NCI-H1694 (cell line): Measurements from ENCODE around the gene JMJD1C.
"Not testable (repeated sequence)": the region's sequence is repeated elsewhere in the genome, so short reads cannot be mapped to it uniquely, and the experiment has no call there.

ENCODE experiments used
- DNase-seq: peaks from one replicate; lab custom pipeline; 2025; lab: John Stamatoyannopoulos, UW

JMJD1C gene

DNA sequence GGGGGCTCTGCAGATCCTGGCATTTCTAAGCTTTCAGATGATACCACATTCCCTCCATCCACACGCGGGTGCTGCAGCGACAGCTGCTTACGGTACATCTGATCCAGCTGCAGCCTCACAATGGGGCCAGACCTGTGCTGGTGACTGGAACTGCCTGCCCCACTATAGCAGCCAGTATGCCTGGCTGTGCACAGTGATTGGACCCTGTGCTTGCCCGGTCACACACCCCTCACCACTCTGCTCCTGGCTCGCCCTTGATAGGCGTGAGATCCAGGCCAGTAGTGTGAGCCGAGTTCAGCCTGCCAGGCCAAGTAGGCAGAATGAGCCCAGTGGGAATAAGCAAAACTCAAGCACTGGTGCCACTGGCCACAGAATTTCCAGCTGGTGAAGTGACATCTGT, 167.8 kb downstream of the JMJD1C start:
- DNase-seq, result no peak

DNA sequence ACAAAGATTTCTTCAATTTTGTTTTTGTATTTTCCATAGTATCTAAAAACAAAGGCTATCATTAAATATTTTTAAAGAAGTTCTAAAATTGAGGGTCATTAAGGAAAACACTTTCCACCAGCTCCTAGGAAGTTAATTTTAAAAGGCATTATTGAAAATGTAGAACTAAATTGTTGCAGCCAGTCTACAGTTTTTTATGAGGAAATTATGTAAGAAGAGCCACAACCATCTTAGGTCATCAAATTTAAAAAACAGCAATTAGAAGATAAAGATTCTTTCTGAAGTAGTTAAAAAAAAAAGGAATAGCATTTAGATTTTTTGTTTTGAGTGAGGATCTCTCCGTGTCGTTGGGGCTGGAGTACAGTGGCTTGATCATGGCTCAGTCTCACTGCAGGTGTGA, 171.0 kb downstream of the JMJD1C start:
- no peak for DNase-seq

DNA sequence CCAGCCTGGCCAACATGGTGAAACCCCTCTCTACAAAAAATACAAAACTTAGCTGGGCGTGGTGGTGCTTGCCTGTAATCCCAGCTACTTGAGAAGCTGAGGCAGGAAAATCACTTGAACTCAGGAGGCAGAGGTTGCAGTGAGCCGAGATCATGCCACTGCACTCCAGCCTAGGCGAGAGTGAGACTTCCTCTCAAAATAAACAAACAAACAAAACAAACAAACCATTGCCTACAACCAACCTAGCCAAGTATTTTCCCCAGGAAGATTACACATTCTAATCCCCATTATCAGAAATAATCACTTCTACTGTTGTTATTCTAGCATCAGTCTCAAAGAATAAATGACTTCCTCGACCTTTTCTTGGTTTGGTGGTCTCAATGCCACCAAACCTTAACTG, 172.9 kb downstream of the JMJD1C start:
- DNase-seq, result not testable (repeated sequence)

DNA sequence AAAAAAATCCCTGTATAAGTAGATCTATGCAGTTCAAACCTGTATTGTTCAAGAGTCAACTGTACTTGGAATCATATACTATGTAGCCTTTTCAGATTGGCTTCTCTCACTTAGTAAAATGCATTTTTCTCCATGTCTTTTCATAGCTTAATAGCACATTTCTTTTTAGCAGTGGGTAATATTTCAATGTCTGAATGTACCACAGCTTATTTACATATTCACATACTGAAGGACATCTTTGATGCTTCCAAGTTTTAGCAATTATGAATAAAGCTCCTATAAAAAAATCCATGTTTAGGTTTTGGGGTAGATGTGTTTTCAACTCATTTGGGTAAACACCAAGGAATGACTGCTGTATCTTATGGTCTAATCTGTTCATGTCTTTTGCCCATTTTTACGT, 177.6 kb downstream of the JMJD1C start:
- DNase-seq, result no peak

DNA sequence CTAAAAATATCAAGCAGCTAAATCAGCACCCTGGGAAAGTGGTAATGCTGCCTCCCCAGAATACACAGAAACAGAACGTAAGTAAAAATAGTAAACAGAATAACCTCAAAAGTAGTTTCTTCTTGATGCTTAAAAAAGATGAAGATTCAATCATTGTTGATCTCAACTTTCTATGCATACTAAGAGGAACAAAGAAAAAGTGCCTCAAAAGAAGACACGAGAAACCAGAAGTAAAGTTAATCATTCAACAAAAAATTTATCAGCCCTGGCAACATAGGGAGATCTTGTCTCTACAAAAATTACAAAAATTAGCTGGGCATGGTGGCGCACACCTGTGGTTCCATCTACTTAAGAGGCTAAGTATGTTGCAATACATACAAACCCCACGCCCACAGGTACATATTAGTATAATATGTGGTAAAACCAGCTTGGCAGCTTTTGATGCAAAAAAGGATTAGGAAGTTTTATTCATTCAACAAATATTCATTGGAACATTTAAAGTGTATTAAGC, 179.0 kb downstream of the JMJD1C start:
- no peak for DNase-seq

DNA sequence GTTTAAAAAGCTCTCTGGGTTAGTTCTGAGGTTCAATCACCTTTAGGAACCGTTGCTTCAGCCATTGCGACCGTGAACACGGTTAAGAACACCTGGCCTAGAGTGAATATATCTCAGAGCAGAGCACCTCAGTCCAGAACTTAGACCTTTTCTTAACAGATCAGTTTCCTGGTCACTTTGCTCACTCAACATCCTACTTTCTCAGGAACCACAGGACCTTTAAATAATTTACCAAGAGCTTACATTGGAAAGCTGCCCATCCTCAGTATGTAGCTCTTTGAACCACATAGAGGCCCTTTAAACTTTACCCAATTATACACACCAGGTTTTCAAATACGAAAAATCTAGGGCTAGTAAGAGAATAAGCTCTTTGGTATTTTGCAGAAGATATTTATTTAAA, 179.4 kb downstream of the JMJD1C start:
- no peak for DNase-seq

DNA sequence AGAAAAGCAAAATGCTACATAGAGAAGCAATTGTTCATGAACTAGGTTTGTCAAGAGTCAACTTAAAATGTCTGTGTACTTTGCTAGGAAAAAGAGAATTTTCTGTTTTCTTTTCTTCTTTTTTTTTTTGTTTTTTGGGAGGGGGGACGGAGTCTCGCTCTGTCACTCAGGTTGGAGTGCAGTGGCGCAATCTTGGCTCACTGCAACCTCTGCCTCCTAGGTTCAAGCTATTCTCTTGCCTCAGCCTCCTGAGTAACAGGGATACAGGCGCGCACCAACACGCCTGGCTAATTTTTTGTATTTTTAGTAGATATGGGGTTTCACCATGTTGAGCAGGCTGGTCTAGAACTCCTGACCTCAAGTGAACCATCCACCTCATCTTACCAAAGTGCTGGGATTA, 181.9 kb downstream of the JMJD1C start:
- not testable (repeated sequence) for DNase-seq

DNA sequence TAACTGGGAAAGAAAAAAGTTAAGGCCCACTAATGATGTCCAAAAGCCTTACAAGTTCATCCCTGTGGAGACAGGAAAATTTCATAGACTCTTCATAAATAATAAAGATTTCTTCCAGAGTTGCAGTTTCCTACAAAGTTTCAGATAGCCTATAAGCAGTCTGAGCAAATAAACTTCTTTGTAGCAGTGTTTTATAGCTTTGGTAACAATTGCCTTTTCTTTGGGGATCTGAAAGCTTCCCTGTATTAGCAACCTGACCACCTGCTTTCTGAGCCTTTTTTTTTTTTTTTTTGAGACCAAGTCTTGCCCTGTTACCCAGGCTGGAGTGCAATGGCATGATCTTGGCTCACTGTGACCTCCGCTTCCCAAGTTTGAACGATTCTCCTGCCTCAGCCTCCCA, 182.7 kb downstream of the JMJD1C start:
- no peak for DNase-seq

DNA sequence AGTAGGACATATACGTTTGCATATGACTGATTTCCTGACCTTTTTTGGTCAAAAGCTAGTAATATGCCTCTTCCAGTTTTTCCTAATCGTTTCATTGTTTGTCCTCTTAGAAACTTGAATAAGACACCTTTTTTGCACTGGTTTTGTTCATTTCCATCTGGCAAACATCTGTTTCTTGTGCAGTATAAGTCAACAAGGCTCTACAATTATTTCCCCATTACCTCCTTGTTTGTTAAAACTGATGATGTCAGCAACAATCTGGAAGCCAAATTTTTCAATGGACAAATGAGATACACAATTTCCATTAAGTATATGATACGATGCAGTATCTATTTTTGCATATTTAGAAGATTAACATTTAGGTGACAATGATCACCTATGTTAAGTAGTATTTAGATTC, 183.8 kb downstream of the JMJD1C start:
- no peak for DNase-seq

DNA sequence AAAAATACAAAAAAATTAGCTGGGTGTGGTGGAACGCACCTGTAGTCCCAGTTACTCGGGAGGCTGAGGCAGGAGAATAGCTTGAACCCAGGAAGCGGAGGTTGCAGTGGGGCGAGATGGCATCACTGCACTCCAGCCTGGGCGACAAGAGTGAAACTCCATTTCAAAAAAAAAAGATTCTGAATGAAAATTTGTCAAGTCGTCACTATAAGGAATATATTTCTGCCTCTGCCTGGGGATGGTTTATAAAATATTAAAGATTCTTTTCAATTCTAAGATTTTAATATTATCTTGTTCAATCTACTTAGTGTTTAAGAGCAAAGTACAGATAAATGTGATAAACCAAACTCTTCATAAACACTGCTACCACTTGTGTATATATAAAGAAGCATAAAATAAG, 185.4 kb downstream of the JMJD1C start:
- DNase-seq, result no peak

DNA sequence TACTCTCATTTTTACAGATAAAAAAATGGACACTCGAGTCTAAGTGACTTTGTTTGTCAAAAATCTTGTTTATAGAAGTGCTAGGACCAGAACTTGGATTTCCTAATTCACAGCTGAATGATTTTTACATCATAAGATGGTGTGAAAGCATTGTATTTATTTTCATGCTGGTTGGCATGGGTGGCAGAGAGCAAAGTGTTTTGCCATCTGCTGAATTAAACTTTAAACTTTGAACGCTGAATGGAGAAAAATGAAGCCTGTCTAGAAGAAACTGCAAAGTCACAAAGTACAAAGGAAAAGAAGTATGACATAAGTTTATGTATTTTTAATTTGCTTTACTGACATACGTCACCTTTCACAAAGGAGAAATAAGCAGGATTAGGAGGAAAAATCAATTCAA, 190.7 kb downstream of the JMJD1C start:
- DNase-seq, result no peak

DNA sequence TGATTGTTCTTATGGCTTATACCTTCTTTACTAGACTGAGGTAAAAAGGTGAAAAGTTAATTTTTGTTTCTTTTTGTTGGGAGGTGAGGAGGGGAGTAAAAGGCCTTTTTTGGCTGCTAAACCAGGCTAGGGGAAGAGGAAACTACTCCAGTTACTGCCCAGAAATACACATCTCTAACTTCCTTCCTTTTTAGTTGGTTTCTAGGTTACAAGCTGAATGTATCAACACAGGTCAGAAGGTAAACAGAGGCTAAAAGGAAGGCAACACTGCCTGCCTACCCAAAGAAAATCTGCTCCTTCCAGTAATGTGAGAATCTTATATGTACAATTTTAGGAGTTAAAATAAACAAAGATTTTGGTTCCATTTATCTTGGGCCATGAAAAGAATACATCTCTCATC, 192.2 kb downstream of the JMJD1C start:
- no peak for DNase-seq

DNA sequence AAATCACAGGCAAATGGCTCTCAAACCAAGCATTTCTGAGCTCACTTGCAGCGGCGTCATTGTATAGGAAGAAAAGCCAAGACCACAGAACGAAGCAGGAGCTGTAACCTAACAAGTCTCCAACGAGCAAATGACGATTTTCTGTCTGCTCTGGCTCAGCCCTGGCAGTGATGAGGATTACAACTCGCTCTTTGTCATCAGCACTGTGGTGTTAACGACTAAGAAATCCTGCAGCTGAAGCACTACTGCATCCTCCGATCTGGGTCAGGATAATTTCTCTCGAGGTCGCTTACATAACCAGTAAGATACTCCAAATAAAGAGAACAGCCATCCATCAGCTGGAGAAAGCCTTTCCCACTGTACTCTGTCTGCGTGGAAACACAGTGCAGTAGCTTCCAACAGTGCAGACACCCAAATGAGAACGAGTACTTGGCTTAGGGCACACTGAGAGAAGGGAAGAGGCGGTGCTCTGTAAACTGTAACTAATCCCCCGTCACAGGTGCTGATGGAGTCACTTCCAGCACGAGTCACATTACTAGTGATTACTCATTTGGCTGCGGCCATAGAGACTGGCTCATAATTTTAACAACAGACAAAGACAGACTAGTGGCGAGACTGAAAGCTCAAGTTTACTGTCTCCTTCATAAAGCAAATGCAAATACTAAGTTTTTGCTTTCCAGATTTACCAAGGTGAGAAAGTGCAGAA, 196.8 kb downstream of the JMJD1C start:
- DNase-seq, result peak; percentile 90

DNA sequence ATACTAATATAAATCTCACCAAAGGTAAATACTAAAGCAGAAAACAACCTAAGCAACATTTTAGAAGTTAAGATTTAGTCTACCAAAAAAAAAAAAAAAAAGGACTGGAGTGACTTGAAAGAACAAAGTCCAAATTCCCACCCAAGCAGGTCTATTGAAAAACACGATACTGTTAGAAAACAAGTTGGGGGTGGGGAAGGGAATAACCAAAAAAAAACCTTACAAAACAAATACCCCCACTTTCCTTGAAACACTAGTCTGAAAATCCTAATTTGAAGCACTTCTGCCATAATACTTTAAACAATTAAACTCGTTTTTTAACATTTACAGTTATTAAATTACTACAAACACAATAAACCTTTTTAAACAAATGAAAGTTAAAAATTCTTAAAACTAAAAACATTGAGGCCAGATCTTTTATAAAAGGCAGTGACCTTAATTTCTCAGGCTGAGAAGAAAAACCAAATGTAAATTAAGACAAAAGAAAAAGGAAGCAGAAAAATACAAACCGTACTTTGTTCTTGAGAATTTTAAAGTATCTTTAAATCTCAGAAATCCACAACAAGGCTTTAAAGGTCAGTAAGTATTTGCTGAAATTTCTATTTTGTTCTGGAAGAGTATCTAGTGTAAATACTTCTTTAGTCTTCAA, 197.5 kb downstream of the JMJD1C start:
- no peak for DNase-seq

DNA sequence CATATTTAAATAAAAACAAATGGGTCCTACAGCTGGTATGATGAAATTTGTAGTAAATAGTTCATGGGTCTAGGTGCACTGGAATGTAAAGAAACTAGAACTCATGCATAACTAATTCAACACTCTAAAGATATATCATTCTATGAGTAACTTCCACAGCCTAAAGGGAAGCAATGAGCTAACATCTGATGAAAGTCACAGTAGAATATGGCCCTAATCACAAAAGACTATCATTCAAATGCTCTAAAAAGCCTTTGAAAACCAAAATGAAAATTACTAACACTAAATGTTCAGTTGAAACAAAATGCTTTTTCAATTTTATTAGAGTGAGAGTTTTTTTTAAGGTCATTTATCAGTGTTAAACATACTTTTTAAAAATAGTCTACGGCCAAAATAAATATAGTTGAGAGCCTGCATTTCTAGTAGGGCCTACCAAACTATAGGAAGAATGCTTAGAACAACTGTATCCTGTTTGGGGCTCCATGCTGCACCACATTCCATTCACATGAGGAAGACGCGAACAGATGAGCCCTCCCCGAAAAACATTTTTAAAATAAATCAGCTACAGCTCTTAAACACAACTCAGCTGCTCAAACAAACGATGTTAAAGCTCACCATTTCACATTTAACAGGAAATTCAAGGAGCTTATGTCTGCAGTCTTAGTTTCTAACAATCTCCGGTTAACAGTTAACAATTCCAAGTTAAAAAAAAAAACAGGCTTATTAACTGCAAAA, 198.2 kb downstream of the JMJD1C start:
- DNase-seq, result no peak

DNA sequence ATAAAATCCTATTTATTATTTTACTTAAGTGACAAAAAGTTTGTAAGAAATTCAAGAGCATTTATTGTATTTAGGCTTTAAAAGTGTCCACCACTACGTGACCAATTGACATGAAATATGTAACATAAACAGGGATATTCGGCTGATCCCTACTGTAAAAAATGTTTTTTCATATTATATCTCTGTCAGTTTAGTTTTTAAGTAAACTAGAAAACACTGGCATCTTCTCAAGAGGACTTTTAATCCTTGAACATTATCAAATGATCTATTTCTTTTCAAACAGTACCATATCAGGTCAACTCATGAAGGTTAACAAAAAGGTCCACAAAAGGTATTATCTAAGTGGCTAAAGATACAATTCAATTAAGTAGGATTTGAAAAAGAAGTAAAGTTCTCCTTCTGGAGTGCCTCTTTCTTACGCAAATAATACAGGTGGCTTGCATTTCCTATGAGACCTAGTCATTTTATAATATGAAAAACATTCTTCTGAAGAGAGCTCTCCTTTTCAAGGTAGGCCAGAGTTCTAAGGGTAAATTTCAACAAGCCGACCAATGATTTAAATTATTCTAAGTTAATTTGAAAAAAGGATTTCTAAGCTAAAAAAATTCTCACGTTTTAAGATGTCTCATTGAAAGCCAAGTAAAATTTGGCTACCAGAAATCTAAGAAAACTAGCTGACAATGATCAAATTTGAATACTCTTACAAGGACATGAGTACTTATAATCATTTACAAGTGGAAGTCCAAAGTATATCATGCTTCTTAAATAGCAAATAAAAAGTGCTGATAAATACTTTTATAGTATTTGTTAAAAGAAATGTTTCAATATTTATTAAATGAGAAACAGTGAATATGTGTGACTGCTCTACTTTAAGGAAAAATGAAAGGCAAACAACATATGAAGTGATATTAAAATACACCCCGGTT, 199.1 kb downstream of the JMJD1C start:
- DNase-seq, result no peak

DNA sequence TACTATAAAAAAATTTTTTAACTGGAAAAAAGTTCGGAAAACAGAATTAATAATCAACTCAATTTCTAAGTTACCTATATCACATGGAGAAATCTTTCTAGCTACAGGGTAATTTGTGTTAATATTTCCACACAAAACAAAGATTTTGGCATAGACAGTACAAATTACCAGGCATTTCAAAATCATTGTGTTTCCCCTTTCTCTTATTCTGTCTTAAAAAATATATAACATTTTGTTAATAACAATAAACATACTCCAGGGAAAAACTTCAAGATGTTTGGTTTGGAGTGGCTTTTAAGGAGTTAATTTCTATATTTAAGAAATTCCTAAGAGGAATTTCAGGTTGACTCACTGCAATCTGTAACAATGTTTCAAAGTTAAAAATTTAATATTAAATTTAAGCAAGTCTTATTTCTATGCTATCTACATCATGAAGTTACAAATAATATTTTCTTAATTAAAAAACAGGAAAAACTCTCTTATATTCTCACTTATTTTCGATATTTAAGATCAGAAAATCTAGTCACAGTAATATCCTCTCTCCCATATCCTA, 200.0 kb downstream of the JMJD1C start:
- DNase-seq, result no peak

DNA sequence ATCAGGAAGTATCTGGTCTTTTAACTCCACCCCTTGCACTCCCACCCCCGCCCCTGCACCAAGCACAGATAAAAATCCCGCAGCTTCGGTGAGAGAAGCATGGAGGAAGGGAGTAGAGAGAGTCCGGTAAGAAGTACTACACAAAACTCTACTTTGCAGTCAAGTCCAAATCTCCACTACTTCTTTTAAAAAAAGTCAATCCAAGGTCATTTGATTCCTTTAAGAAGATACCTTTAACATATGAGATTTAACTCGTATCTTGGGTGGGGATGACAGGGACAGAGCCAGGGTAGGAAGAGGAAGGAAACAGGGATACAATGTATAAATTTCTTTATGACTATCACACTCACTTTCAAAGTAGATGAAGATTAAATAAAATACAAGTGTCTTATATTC, 200.6 kb downstream of the JMJD1C start:
- no peak for DNase-seq

DNA sequence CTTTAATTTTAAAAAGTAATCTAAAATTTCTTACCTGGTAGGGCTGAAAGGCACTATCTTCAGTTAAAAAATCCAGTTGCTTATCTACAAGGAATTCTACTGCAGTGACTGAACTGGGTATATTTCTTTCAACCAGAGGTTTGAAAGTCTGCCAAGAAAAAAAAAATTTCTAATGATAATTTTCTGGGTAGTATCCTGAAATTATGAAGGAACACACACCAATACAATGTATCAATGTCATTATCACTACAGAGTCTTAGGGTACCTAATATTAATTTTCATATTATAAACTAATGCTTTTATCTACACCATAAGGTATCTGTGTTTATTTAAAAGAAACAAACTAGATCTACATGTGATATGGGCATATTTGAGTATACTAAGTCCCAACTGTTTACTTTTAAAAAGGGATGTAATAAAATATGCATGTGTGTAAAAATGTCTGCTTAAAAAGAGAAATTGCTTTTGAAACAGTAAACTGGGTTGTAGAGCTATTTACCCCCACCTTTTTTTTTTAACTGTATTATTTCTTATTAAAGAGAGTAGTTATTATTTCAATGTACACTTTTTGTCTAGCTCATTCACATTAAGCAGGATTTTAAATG, 201.1 kb downstream of the JMJD1C start:
- no peak for DNase-seq

DNA sequence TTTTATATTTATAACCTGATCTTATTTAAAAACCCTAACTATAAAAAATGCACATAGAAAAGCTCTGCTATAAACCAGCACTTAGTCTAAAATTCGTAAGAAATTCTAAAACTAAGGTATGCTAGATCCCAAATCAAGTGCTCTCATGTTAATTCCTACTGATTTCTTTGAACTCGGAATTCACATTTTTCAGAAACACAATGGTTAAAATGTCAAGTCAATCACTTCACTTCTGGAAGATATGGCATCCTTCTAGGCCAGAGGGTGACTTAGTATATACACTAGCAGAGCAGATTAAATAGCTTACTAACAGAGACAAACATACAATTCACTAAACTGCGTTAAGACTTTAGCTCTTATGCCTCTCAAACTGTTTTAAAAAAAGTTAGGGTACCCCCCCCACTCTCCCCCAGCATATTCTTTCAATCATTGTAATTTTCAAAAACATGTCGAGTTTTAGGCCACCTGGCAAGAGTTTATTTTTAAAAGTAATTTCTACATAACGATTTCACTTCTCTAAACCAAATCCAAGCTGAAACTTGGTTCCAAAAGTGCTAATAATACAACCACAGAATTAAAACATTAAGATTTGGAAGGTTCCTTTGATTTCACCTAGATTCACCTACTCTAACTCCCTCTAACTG, 203.2 kb downstream of the JMJD1C start:
- DNase-seq, result no peak

DNA sequence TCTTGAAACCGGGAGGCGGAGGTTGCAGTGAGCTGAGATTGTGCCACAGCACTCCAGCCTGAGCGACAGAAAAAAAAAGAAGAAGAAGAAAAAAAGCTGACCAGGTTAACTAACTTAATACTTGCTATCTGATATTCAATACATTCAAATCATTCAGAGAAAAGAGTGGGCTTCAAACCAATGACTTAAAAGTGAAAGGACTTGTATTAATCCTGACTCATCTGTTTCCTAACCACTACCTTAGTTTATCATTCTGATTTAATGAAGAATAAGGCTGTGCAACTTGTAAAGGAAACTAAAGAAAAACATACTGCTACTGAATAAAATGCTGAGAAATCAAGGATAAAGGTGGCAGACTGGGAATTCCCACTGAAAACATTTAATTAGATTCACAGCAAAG, 204.3 kb downstream of the JMJD1C start:
- DNase-seq, result no peak
